OCI-LY7 (cell line): ENCODE results near the gene FGGY. TPM values are rescaled to one million over a fixed set of nuclear protein-coding genes. Genes with fewer than 3 reads are reported as not detected.
"Not testable (repeated sequence)": the region's sequence is repeated elsewhere in the genome, so short reads cannot be mapped to it uniquely, and the experiment has no call there.

Experiments
- BruUV-seq: library from RNA; stranded (reverse); fragments of 400-500 nt; replicated peaks from 2 replicates; lab custom pipeline; 2021; lab: Mats Ljungman, UMichigan
- CTCF ChIA-PET: fragments of 300-600 bp; sonication (Branson Sonifier 250); formaldehyde crosslinking; loops from one replicate; lab custom pipeline; 2022; ENCODE audit warnings: antibody characterized with exemption; ENCODE audit not compliant: unreplicated experiment; lab: Charles Lee
- POLR2A ChIA-PET: fragments of 300-600 bp; sonication (Branson Sonifier 250); formaldehyde crosslinking; loops from one replicate; lab custom pipeline; 2022; ENCODE audit warnings: antibody characterized with exemption; lab: Charles Lee
- DNase-seq: peaks from one replicate; pipeline ENCODE4 v3.0.0-alpha.2; 2015; ENCODE audit warnings: low spot score
- H2AFZ ChIP-seq: fragments of 200-600 bp; sonication (generic), shearing (Covaris generic); 2 replicates; pipeline ENCODE4 v1.6.1; 2014; ENCODE audit warnings: mild to moderate bottlenecking, antibody characterized with exemption, low read length, moderate library complexity
- H3K27ac ChIP-seq: fragments of 200-600 bp; sonication (generic); 2 replicates; pipeline ENCODE4 v1.5.1; 2014; ENCODE audit warnings: mixed run types, low read depth, mild to moderate bottlenecking, moderate library complexity, low read length, inconsistent platforms; ENCODE audit not compliant: poor library complexity, severe bottlenecking
- H3K36me3 ChIP-seq: fragments of 200-600 bp; sonication (generic); 2 replicates; pipeline ENCODE4 v1.6.1; 2014; ENCODE audit warnings: mild to moderate bottlenecking, antibody characterized with exemption, low read length, moderate library complexity, mixed read lengths; ENCODE audit not compliant: insufficient read depth
- H3K4me1 ChIP-seq: fragments of 200-600 bp; sonication (generic); 2 replicates; pipeline ENCODE4 v1.5.1; 2014; ENCODE audit warnings: mild to moderate bottlenecking, low read length; ENCODE audit not compliant: insufficient read depth, poor library complexity, severe bottlenecking
- H3K4me2 ChIP-seq: fragments of 200-600 bp; sonication (generic); 2 replicates; pipeline ENCODE4 v1.6.1; 2014; ENCODE audit warnings: mild to moderate bottlenecking, low read length
- H3K4me3 ChIP-seq: fragments of 200-600 bp; sonication (generic); 2 replicates; pipeline ENCODE4 v1.5.1; 2014; ENCODE audit warnings: mild to moderate bottlenecking, low read depth, low read length; ENCODE audit not compliant: poor library complexity, severe bottlenecking
- H3K79me2 ChIP-seq: fragments of 200-600 bp; sonication (generic); 2 replicates; pipeline ENCODE4 v1.6.1; 2016; ENCODE audit warnings: low read depth, mild to moderate bottlenecking, low read length, moderate library complexity, mixed read lengths; ENCODE audit not compliant: insufficient read depth
- H3K9me2 ChIP-seq: fragments of 200-600 bp; sonication (generic); 2 replicates; pipeline ENCODE4 v1.6.1; 2016; ENCODE audit warnings: mild to moderate bottlenecking, low read length, mixed read lengths; ENCODE audit not compliant: insufficient read depth
- H3K9me3 ChIP-seq: fragments of 200-600 bp; sonication (generic); 2 replicates; pipeline ENCODE4 v1.6.1; 2014; ENCODE audit warnings: mild to moderate bottlenecking, mixed run types, low read length, mixed read lengths
- H4K20me1 ChIP-seq: fragments of 200-600 bp; sonication (generic); 2 replicates; pipeline ENCODE4 v1.6.1; 2014; ENCODE audit warnings: mild to moderate bottlenecking, antibody characterized with exemption, low read length, moderate library complexity, mixed read lengths; ENCODE audit not compliant: insufficient read depth
- CTCF ChIP-seq: fragments of 200-600 bp; sonication (generic); conservative IDR thresholded peaks from 2 replicates; pipeline ENCODE4 v1.5.1; 2014; ENCODE audit warnings: mild to moderate bottlenecking, antibody characterized with exemption, low read length, moderate library complexity, mixed read lengths
- EZH2phosphoT487 ChIP-seq: fragments of 200-600 bp; sonication (generic); IDR thresholded peaks from 2 replicates; pipeline ENCODE4 v1.6.1; 2018; ENCODE audit warnings: low read depth, borderline replicate concordance, mild to moderate bottlenecking, mixed run types, antibody characterized with exemption, low read length, moderate library complexity, mixed read lengths
- intact Hi-C: fragments of 100-400 bp; cut with micrococcal nuclease; formaldehyde crosslinking; loops from one replicate; pipeline ENCODE4 v1.10.0; 2022; ENCODE audit not compliant: unreplicated experiment
- total RNA-seq, 2 experiments: library from RNA; depleted of rRNA in 1 of 2; stranded (reverse); fragments of >200 nt in 1 of 2; shearing (Covaris generic) in 1 of 2; gene quantifications; 2 replicates each; pipeline ENCODE4 v1.2.3, GENCODE V29; 2014 to 2022

Gene FGGY
- total RNA-seq, 2 experiments from 2014 or later: 0.63 to 4.5 TPM

- TF ChIP-seq CTCF (no peak), EZH2phosphoT487 (no peak)
- POLR2A ChIA-PET: no interaction called here
- Histone ChIP-seq H3K4me2 (no peak overlapping the region), H2AFZ (no peak overlapping the region), H3K9me3 (no peaks in the 10 kb centered on the region), H4K20me1 (no peaks in the 10 kb centered on the region), H3K27ac (no peak overlapping the region), H3K79me2 (no peaks in the 10 kb centered on the region), H3K36me3 (no peaks in the 10 kb centered on the region), H3K4me1 (no peaks in the 10 kb centered on the region), H3K9me2 (no peaks in the 10 kb centered on the region), H3K4me3 (no peak overlapping the region)
- no TSS peak for BruUV-seq
- intact Hi-C loops: no loop called here
- no peak for DNase-seq
- CTCF ChIA-PET: no interaction called here
Observed at GRCh38 chr1:59707178-59707791, 410.4 kb downstream of the FGGY start.

GRCh38 chr1:59709333-59709732 is 412.4 kb downstream of the FGGY start:
- Histone ChIP-seq H3K4me1 (no peaks in the 10 kb centered on the region), H3K9me3 (no peaks in the 10 kb centered on the region), H2AFZ (no peak overlapping the region), H3K9me2 (no peaks in the 10 kb centered on the region), H3K36me3 (no peaks in the 10 kb centered on the region), H4K20me1 (no peaks in the 10 kb centered on the region), H3K79me2 (no peaks in the 10 kb centered on the region), H3K27ac (no peak overlapping the region), H3K4me2 (no peak overlapping the region), H3K4me3 (no peak overlapping the region)
- POLR2A ChIA-PET: no interaction called here
- CTCF ChIA-PET: no interaction called here
- BruUV-seq: no TSS peak
- TF ChIP-seq EZH2phosphoT487: no peak
- no peak for TF ChIP-seq CTCF
- DNase-seq: no peak
- intact Hi-C loops: no loop called here

GRCh38 chr1:59710920-59711319 is 414.0 kb downstream of the FGGY start:
- POLR2A ChIA-PET, H4K20me1 ChIP-seq, DNase-seq, H3K4me2 ChIP-seq, H3K4me3 ChIP-seq, intact Hi-C loops, CTCF ChIA-PET, H2AFZ ChIP-seq, H3K27ac ChIP-seq, BruUV-seq, H3K4me1 ChIP-seq, H3K79me2 ChIP-seq, H3K9me2 ChIP-seq, H3K36me3 ChIP-seq, H3K9me3 ChIP-seq: not testable (repeated sequence)
